Breast epithelium (tissue), 4 donors: ENCODE results near the gene GLRA3. TPM values are rescaled to one million over a fixed set of nuclear protein-coding genes. Genes with fewer than 3 reads are reported as not detected.

Experiments used
- DNase-seq, 2 donors: peaks; one replicate each; pipeline ENCODE4 v3.0.0-alpha.2; 2019; ENCODE audit warnings: low spot score in 2 of 2
- H3K27ac ChIP-seq, 2 donors: fragments of 200-600 bp; sonication (generic) in 1 of 2; one replicate each; pipeline ENCODE4 v1.5.1; 2016 to 2019; ENCODE audit warnings: mild to moderate bottlenecking in 1 of 2
- H3K27me3 ChIP-seq, 2 donors: fragments of 200-600 bp; sonication (generic) in 1 of 2; one replicate each; pipeline versions ENCODE4 v1.5.1 to v1.6.0; 2017 to 2019; ENCODE audit warnings: control low read depth in 1 of 2, mild to moderate bottlenecking in 1 of 2
- H3K36me3 ChIP-seq: fragments of 200-600 bp; one replicate; pipeline ENCODE4 v1.5.1; 2019
- H3K4me1 ChIP-seq, 2 donors: fragments of 200-600 bp; sonication (generic); one replicate each; pipeline ENCODE4 v1.5.1; 2016 to 2019; ENCODE audit warnings: control low read depth in 1 of 2
- H3K4me3 ChIP-seq, 3 donors: fragments of 200-600 bp; sonication (generic); 1 replicate in 2 of 3; 2 replicates in 1 of 3; pipeline ENCODE4 v1.5.1; 2016 to 2019; ENCODE audit warnings: mild to moderate bottlenecking in 3 of 3, moderate library complexity in 2 of 3
- H3K9me3 ChIP-seq, 2 donors: fragments of 200-600 bp; sonication (generic) in 1 of 2; one replicate each; pipeline ENCODE4 v1.5.1; 2016 to 2019; ENCODE audit warnings: control low read depth in 1 of 2
- CTCF ChIP-seq, 3 donors: fragments of 450-650 bp; IDR thresholded peaks; one replicate each; pipeline ENCODE4 v1.5.1; 2016 to 2017; ENCODE audit warnings: antibody characterized with exemption in 3 of 3, mild to moderate bottlenecking in 3 of 3, moderate library complexity in 3 of 3
- POLR2A ChIP-seq: fragments of 450-650 bp; IDR thresholded peaks from one replicate; pipeline ENCODE4 v1.6.1; 2016; ENCODE audit warnings: antibody characterized with exemption, mild to moderate bottlenecking, moderate library complexity
- POLR2AphosphoS5 ChIP-seq, 3 donors: sonication (generic); formaldehyde crosslinking; IDR thresholded peaks; one replicate each; pipeline ENCODE4 v1.6.1; 2017; ENCODE audit warnings: antibody characterized with exemption in 3 of 3
- intact Hi-C: fragments of 100-400 bp; cut with DNase I; formaldehyde crosslinking; loops from one replicate; pipeline ENCODE4 v1.15.1; 2023; ENCODE audit warnings: low total_unique reads
- total RNA-seq, 3 donors: library from RNA; depleted of rRNA; stranded (reverse); fragments of >200 nt; gene quantifications; one replicate each; pipeline ENCODE4 v1.1.0, GENCODE V29; 2016

Gene GLRA3
- total RNA-seq, 3 donors from 2014 or later = 0.16 to 54.7 (median 9.1) TPM

- no peak overlapping the region for H3K27ac ChIP-seq
- no peaks in the 10 kb centered on the region for H3K27me3 ChIP-seq
- H3K4me1 ChIP-seq = no peaks in the 10 kb centered on the region
- no peak overlapping the region for H3K4me3 ChIP-seq
- no peak for DNase-seq
- H3K36me3 ChIP-seq = no peaks in the 10 kb centered on the region
- TF ChIP-seq POLR2A = no peak
- TF ChIP-seq CTCF (IDR thresholded peaks at IDR 0.05) = no peak
- no peak for TF ChIP-seq POLR2AphosphoS5 (IDR thresholded peaks at IDR 0.05)
- intact Hi-C loops = no loop called here
- H3K9me3 ChIP-seq = no peaks in the 10 kb centered on the region
Observed at GRCh38 chr4:174657472-174657871, 171.6 kb downstream of the GLRA3 start.

GRCh38 chr4:174654634-174655033 lies 174.4 kb downstream of the GLRA3 start:
- TF ChIP-seq POLR2AphosphoS5 (IDR thresholded peaks at IDR 0.05) = no peak
- no peak for TF ChIP-seq CTCF (IDR thresholded peaks at IDR 0.05)
- no peak for TF ChIP-seq POLR2A
- Histone ChIP-seq H3K27me3 (no peaks in the 10 kb centered on the region), H3K27ac (no peak overlapping the region), H3K4me3 (no peak overlapping the region), H3K36me3 (no peaks in the 10 kb centered on the region), H3K9me3 (no peaks in the 10 kb centered on the region), H3K4me1 (no peaks in the 10 kb centered on the region)
- intact Hi-C loops = no loop called here
- DNase-seq = no peak

GRCh38 chr4:174650711-174651355 lies 178.2 kb downstream of the GLRA3 start:
- H3K27ac ChIP-seq = no peak overlapping the region
- no peak for DNase-seq
- no peaks in the 10 kb centered on the region for H3K9me3 ChIP-seq
- H3K27me3 ChIP-seq = no peaks in the 10 kb centered on the region
- TF ChIP-seq CTCF (IDR thresholded peaks at IDR 0.05) (no peak), POLR2A (no peak), POLR2AphosphoS5 (IDR thresholded peaks at IDR 0.05) (no peak)
- H3K4me1 ChIP-seq = no peaks in the 10 kb centered on the region
- H3K36me3 ChIP-seq = no peaks in the 10 kb centered on the region
- no peak overlapping the region for H3K4me3 ChIP-seq
- intact Hi-C loops = no loop called here

GRCh38 chr4:174648812-174649211 lies 180.2 kb downstream of the GLRA3 start:
- H3K36me3 ChIP-seq = no peaks in the 10 kb centered on the region
- no peak overlapping the region for H3K4me3 ChIP-seq
- H3K27ac ChIP-seq = no peak overlapping the region
- no peak for DNase-seq
- no peak for TF ChIP-seq POLR2A
- no peak for TF ChIP-seq CTCF (IDR thresholded peaks at IDR 0.05)
- TF ChIP-seq POLR2AphosphoS5 (IDR thresholded peaks at IDR 0.05) = no peak
- no peaks in the 10 kb centered on the region for H3K9me3 ChIP-seq
- no peaks in the 10 kb centered on the region for H3K27me3 ChIP-seq
- intact Hi-C loops = no loop called here
- H3K4me1 ChIP-seq = no peaks in the 10 kb centered on the region

- intact Hi-C loops = no loop called here
- no peak overlapping the region for H3K4me3 ChIP-seq
- H3K9me3 ChIP-seq = no peaks in the 10 kb centered on the region
- DNase-seq = no peak
- no peaks in the 10 kb centered on the region for H3K4me1 ChIP-seq
- no peaks in the 10 kb centered on the region for H3K27me3 ChIP-seq
- TF ChIP-seq CTCF (IDR thresholded peaks at IDR 0.05) = no peak
- TF ChIP-seq POLR2A = no peak
- TF ChIP-seq POLR2AphosphoS5 (IDR thresholded peaks at IDR 0.05) = no peak
- no peaks in the 10 kb centered on the region for H3K36me3 ChIP-seq
- no peak overlapping the region for H3K27ac ChIP-seq
Observed at GRCh38 chr4:174646326-174646725, 182.7 kb downstream of the GLRA3 start.
